GM21515 (cell line): ENCODE results near the gene TLR6.

Experiments
- ATAC-seq: cut with Tn5 transposase; IDR thresholded peaks from one replicate; pipeline ENCODE4 v1.9.1; 2021; ENCODE audit not compliant: unreplicated experiment

TLR6 gene, protein sequence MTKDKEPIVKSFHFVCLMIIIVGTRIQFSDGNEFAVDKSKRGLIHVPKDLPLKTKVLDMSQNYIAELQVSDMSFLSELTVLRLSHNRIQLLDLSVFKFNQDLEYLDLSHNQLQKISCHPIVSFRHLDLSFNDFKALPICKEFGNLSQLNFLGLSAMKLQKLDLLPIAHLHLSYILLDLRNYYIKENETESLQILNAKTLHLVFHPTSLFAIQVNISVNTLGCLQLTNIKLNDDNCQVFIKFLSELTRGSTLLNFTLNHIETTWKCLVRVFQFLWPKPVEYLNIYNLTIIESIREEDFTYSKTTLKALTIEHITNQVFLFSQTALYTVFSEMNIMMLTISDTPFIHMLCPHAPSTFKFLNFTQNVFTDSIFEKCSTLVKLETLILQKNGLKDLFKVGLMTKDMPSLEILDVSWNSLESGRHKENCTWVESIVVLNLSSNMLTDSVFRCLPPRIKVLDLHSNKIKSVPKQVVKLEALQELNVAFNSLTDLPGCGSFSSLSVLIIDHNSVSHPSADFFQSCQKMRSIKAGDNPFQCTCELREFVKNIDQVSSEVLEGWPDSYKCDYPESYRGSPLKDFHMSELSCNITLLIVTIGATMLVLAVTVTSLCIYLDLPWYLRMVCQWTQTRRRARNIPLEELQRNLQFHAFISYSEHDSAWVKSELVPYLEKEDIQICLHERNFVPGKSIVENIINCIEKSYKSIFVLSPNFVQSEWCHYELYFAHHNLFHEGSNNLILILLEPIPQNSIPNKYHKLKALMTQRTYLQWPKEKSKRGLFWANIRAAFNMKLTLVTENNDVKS

DNA sequence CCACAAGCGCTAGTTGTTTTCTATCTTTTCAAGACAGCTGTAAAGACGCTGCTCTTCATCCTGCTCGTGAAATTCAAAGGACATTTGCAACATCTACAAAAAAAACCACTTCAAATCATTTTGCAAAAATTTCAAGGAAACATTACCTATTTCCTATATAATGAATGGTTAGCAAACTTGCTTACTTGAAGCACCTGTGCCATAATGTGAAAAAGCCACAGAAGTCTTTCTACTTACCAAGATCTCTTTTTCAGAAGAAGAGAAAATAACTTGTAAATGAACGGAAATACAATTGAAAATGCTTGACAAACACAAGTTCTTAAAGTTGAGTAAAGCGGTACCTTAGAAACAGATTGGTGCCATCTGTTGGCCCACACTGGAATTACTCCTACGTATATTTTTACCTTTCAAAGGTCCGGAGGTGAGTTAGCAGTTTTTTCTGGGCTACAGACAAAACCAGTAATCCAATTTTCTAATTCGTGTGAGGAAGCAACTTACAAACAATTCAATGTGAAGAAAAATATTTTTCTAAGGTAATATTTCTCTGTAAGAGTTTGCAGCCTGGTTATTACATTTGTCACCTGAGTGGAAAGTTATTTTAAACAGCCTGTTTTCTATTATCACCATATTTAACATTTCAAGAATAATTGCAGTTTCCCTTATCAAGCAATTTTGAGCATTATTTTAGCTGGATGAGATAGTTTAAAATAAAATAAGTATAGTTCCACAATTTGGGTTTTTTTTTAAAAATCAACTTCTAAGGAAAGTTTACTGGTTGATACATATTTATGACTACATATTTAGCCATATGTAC is at the start of gene TLR6:
TLR6 (minus strand) TSS at position 294 of the 814 bp plus-strand sequence. CDS start 27,344 bp downstream, outside the sequence.
- peak; percentile 51 for ATAC-seq

DNA sequence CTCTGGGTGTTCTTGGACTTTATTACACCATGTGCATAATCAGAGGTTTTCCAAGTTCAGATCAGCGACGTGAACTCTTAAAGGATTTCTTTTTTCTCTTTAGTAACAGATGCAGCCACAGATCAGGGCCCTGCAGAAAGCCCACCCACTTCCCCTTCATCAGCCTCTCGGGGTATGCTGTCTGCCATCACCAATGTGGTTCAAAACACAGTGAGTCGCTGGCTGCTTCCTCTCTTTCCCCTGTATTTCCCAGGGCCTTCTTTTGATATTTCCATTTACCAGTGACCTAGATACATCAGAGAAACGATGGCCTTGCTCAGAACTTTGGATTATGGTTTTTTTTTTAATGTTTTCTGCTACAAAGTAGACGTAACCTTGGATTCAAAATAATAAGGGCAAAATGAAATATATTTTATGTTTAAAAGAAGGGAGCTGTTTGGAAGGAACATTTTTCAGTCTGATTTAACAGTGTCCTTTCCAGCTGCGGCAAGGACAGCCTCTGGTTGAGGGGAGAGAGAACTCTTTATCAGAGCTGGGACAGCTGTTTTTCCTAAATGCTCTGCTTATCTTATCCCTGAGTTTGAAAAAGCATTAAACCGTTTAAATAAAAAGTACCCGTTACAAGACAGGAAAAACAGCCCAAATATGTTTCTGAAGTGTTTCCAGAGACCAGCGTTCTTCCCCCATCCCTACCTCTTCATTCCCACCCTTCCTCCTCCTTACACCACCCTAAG is 49.2 kb upstream of the TLR6 start:
- ATAC-seq = no peak

DNA sequence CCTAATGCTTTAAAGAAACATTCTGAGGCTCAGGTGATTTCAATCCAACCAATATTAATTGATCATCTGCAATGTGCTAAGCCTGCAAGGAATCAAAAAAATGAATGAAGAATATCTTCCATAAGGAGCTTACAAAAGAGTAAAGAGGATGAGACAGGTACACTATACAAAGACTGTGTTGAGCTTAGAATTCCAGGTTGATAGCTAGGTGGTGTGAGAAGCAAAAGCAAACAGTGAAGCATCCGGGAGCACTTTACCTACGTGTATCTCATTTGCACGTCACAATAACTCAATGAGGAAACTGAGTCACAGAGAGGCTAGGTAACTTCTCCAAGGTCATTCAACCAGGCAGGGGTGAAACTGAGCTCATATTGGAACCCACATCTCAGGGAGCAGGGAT is 48.1 kb upstream of the TLR6 start:
- ATAC-seq = no peak

DNA sequence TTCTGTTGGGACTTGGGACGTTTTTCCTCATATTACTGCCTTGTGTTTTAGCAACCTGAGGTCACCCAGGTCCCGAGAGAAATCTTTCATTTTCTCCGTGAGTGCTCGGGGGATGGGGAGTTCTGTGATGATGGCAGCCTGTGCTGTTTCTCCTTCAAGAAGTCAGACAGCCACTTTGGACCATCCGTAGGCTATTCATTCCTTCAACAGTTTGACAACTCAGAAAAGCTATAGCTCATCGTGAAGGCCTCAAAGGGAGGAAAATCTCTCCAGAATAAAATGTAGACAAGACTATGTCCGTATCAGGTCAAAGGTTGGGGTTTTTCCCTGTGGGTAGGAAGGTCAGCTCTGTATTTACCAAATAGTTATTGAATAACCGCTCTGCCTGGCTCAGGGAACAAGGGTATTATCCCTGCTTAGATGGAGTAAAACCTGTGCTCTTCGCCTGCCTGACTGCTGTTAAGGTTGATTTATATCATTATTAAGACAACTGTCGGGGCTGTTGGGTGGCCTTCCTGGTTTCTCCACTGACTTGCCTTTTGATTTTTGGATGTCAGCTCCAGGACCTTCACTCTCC is 47.6 kb upstream of the TLR6 start:
- no peak for ATAC-seq

DNA sequence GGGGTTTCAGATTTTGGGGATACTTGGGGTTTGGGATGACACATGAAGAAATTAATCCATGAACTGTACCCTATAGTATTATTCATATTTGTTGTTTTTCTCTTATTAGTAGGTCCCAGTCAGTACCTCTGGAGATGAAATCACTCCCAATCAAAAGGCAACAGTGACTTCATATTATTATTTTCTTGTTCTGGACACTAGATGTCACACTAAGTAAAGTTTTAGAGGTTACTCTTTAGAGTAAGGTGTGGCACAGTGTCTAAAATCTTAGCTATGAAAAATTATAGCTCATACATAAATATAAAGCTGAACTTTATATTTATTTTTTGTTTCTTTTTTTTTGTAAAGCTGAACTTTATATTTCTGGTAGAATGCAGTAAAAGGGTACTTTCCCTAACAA is 46.1 kb upstream of the TLR6 start:
- ATAC-seq = no peak

DNA sequence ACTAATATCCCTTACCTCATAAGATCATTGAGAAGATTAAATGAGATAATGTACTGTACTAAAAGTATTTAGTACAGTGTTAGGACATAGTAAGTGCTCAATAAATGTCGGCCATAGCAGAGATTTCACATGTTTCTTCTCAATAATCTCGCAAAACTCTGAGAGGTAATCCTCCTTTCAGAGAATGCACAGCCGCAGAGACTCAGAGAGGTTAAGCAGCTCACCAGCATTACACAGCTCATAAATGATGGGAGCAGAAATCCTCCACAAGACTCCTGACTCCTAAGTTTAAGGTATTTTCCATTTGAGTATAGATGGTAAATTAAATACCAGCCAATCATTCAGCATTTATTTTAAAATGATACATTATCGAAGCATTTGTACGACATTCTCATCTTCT is 45.6 kb upstream of the TLR6 start:
- ATAC-seq = no peak

DNA sequence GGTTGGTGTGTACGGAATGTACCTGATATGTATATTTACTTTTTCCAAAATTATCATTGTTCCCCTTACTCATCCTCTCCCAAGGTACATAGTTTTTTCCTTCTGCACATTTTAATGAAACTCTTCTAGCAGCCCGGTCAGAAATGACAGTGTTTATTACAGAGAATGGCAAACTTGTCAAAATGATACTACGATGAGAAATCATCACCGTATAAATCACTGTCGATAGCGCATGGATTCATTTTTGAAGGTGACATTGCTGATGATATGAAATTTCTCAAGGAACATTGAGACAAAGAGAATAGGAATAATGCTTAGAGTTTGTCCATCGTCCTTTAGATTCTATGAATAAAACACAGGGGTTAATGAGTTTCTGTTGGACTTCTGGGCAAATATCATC is 41.6 kb upstream of the TLR6 start:
- ATAC-seq = no peak

DNA sequence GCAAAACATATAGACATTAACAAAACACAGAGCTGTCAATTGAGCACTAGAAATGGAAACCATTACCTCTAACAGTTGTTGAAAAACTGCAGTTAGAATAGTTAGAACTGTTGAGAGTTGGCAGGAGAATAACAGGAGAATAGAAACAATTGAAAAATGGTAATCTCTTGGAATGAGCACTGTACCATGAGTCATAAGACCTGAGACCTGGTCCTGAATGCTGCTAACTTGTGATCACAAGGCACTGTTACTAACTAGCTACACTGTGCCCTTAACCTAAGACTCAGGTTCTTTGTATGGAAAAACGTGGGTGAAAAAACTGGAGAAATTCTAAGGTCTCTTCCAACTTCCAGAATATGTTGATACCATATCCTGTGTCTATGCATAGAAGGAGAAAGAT is 40.3 kb upstream of the TLR6 start:
- no peak for ATAC-seq

DNA sequence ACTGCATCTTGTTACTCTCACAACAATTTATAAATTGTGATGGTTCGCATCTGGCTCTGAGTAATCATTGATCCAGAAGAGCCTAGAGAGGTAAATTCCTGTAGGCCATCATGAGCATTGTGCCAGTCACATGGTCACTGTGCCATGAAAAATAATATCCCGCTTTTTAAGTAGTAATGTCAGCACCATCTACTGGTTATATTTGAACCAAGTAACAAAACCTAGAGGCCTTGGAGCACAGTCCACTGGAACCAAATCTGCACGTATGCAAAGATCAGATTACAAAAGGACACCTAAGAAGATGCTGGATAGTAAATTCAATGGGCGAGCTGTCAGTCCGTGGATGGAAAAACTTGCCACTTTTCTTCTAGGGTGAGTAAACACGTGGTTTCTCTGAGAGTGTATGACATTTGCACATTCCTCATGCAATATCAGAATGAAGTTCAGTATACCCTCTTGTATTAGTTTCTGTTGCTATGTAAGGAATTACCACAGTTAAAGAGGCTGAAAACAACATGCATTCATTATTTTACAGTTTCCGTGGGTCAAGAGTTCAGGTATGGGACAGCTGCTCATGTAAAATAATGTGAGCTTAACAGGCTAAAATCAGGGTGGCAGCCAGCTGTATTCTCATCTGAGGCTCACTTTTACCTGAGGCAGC is 37.8 kb upstream of the TLR6 start:
- ATAC-seq = no peak

DNA sequence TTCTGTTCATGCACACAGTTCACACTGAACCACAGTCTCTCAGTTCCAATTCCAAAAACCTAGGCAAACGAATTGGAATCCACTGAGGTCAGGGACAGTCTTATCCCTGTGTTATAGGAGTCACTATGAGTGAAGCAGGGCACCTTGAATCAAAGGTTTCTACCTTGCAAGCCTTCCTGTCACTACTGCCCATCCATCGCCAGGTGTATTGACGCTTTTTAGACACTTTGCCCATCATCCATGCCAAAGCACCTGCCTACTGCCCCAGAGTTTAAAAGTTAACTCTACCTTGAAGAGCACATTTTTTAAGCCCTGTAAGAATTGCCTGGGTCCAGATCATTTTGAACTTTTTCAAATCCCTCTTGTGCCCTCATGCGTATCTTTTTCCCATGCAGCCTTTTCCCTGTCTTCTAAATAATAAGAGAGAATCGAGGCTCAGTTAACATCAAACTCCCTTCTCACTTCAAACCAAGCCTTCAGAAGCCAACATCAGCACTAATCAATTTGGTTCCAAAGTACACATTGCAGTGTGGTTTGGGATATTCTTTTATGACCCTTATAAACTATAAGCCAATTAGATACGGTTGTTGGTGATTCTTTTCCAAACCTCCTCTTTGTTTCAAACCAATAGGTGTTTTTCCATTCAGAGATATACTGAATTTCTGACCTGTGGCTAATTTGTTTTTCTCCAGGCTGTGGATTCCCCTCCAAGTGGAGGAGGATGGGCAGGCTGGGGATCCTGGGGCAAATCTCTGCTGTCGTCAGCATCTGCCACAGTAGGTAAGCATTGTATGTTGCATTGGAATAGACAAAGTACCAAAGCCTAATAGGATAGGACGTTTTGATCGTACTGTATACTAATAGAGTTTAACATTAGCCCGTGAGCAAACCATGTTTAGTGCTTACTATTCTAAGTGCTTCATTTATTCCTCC is 34.7 kb upstream of the TLR6 start:
- no peak for ATAC-seq

DNA sequence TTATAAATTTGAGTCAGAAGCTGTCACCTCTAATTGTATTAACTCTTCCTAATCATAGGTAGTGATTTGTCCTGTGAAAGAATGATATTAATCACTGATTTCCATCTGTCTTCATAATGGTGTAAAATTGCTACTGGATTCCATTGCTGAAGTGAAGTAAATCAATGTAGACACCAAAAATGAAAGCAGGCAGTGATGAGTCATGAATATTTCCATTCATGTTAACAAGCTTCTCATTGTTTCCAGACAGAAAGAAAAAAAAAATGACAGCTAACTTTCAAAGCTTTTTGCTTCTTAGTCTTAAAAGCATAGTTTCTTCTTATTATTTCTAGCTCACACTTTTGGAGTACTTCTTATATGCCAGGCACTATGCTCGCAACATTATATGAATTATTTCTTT is 32.5 kb upstream of the TLR6 start:
- no peak for ATAC-seq

DNA sequence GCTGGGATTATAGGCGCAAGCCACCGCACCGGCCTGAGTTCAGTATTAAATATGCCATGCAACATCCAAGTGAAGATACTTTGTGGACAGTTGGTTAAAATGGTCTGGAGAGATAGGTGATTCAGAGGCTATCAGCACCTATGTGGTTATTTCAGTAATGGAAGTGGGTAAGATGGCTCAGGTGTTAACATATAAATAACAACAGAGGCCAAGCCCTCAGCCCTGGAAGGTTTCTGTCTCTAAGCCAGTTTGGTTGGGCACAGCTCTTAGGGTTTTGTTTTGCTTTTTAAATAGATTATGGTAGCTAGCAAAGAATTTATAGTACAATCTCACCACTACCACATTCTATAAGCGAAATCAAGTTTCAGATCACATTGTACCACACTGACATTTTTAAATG is 27.6 kb upstream of the TLR6 start:
- ATAC-seq = no peak

DNA sequence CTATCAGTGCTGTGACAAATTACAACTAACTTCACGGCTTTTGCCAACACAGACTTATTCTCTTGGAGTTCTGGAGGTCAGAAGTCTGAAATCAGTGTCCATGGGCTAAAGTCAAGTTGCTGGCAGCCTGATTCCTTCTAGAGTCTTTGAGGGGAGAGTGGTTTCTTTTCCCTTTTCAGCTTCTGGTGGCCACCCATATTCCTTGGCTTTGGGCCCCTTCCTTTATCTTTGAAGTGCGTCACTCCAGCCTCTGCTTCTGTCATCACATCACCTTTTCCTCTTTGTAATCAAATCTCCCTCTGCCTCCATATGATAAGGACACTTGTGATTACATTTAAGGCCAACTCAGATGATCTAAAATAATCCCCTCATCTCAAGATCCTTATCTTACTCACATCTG is 20.0 kb upstream of the TLR6 start:
- ATAC-seq = no peak

DNA sequence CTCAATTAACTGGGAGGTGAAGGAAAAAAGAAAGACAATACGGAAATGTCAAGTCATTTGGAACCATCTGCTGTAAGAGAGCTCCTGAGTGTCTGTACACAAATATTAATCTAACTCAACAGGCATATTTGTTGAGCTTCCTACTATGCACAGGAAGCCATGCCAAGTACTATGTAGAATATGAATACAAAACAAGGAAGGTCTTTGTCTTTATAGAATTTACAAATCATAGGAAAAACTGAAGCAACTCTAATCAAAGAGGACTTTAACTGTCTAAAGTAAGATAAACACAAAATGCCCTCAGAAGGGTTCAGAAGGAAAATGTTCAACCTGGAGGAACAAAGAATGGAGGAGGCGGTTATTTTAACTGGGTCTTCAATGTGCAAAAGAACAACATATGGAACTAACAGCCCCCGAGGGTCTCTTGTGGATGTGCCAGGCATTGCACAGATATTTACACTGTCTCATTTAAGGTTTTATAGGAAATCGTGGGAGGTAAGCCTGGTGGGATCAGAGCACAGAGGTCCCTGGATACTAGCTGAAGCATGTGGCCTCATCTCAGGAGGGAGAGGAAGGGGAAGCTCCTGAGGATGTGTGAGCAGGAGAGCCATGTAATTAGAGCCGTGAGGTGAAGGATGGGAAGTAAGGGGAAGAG is 16.8 kb upstream of the TLR6 start:
- ATAC-seq = no peak

DNA sequence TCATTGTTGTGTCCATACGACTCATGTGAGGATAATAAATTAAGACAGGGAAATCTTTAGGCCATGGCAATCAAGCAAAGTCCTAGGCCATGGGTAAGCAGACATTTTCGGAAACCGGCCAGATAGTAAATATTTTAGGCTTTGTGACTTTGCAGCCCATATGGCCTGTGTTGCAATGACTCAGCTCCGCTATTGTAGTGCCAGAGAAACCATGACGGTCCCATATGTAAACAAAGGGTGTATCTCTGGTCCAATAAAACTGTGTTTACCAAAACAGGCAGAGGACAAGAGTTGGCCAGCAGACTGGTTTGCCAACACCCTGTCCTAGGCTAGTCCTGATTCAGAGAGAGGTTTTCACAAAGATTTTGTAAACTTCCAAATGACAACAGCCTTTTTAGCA is 16.0 kb upstream of the TLR6 start:
- no peak for ATAC-seq

DNA sequence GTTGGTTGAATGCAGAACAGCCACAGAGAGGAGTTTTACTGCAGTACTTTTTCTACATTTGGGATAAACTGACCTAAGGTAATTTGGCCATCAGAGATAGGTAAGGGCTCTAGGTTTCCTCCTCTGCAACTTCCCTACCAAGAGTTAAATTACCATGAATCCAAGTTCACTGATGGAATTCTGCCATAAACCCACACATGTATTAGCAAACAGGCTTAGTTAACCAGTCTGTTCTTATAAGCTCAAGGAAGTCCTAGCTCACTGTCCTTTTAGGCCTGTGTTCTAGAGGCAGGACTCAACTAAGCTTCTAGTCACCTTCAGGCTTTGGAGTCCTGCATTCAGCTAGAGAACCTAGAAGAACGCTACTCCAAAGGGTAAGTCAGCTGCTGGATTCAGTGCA is 15.0 kb upstream of the TLR6 start:
- ATAC-seq = no peak

DNA sequence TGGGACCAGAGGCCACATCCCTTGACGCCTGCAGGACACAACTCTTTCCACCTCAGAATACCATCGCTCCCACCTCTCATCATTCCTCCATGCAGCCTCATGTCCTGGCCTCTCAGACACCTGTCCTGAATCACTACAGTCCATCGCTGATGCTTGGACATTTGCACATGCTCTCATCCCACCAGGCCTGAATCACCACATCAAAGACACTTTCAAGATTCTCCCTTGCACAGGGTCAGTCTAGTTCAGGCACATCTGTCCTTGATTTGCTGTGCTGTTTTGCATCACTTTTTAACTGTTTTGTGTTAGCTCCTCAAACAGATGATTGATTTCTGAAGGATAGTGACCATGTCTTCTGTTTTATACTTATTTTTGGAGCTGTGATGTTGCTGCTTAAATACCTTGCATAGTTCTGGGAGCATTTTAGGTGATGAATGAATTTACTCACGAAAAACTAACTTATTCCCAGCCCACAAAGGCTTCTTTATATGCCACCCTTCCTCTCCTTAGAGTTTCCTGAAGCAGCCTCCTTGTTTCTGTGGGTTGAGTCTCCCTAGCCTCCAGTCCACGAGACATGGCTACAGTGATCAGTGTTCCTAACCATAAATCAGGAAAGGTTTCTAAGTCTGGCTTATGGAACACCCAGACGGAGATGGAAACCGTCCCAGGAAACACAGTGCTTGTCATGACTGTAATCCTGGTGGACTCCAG is 13.6 kb upstream of the TLR6 start:
- no peak for ATAC-seq

DNA sequence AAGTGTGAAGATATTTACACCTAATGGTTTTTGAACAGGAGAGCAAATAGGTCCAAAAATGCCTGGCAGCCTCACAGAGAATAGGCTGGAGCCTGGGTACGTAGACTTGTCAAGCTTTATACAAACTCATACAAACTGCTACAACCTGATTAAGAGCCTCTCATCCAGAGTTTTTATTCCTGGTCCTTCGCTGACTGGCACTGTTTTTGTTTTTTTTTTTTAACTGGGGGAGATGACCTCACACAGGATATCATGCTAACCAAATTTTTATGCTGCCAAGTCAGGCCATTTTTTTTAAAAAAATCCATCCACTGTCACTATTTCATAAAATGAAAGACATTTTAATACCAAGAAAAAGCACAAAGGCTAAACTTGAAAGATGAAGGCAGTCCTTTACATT is 12.9 kb upstream of the TLR6 start:
- ATAC-seq = no peak
